ENCODE data around the gene GDF2. TPM values are rescaled to one million over a fixed set of nuclear protein-coding genes. Genes with fewer than 3 reads are reported as not detected.

The GDF2 gene
- polyA plus RNA-seq, 1 donor, result not detected

- no CpG with 5 or more reads among the region's 8 CpGs for WGBS (ENCODE audit: insufficient coverage, low lambda C conversion rate)
- Histone ChIP-seq H3K4me3 (ENCODE audit: low read length) (no peak overlapping the region), H3K4me1 (ENCODE audit: control insufficient read depth, insufficient read depth, low read length) (no peaks in the 10 kb centered on the region), H3K36me3 (ENCODE audit: control insufficient read depth, insufficient read depth, low read length) (no peaks in the 10 kb centered on the region), H3K27me3 (ENCODE audit: control insufficient read depth, insufficient read depth, low read length) (peaks cover 29% of the 10 kb centered on the region), H3K27ac (ENCODE audit: low read length) (no peak overlapping the region), H3K9me3 (ENCODE audit: control insufficient read depth, low read depth, low read length) (no peaks in the 10 kb centered on the region)
- DNase-seq, result no peak
Measured at GRCh38 chr10:47321521-47322195, 596 bp upstream of the GDF2 start.

GRCh38 chr10:47323087-47323486, 833 bp downstream of the GDF2 start:
- WGBS (ENCODE audit: insufficient coverage, low lambda C conversion rate), result 80% methylated on average over 1 of the region's 1 CpG
- DNase-seq, result no peak
- no peak overlapping the region for H3K27ac ChIP-seq (ENCODE audit: low read length)
- no peaks in the 10 kb centered on the region for H3K36me3 ChIP-seq (ENCODE audit: control insufficient read depth, insufficient read depth, low read length)
- H3K4me1 ChIP-seq (ENCODE audit: control insufficient read depth, insufficient read depth, low read length), result no peaks in the 10 kb centered on the region
- no peaks in the 10 kb centered on the region for H3K9me3 ChIP-seq (ENCODE audit: control insufficient read depth, low read depth, low read length)
- H3K27me3 ChIP-seq (ENCODE audit: control insufficient read depth, insufficient read depth, low read length), result peaks cover 27% of the 10 kb centered on the region
- no peak overlapping the region for H3K4me3 ChIP-seq (ENCODE audit: low read length)

DNA sequence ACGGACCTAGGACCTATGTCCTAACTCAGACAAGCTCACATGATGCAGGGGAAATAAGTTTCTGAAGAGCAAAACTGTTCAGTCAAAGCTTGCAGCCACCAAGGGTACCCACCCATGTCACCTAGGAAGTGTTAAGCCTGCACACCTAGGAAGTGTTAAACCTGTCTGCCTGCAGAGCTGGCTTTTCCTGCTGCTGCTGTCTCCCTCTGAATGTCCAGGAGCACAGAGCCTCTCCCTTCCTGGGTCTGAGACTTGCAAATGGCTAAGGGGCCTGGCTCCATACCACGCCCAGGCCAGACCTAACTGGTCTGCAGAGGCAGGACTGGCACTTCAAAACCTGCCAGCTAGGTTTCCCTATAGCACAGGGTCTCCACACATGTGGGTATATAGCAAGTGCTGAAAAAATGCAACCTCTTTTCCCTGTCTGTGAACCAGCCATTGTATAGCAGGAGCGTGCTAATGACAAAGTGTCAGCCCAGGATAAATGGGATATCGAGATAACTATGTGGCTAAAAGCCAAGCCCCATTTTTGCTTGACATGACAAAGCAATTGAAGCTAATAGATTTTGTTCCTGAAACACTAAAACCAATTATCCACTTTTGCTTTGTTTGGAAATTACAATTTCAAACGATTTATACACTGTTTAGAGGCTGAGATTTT, 1.5 kb downstream of the GDF2 start:
- no peaks in the 10 kb centered on the region for H3K9me3 ChIP-seq (ENCODE audit: control insufficient read depth, low read depth, low read length)
- H3K27ac ChIP-seq (ENCODE audit: low read length), result no peak overlapping the region
- peaks cover 27% of the 10 kb centered on the region for H3K27me3 ChIP-seq (ENCODE audit: control insufficient read depth, insufficient read depth, low read length)
- 73% methylated on average over 2 of the region's 5 CpGs for WGBS (ENCODE audit: insufficient coverage, low lambda C conversion rate)
- no peak for DNase-seq
- H3K36me3 ChIP-seq (ENCODE audit: control insufficient read depth, insufficient read depth, low read length), result no peaks in the 10 kb centered on the region
- no peaks in the 10 kb centered on the region for H3K4me1 ChIP-seq (ENCODE audit: control insufficient read depth, insufficient read depth, low read length)
- no peak overlapping the region for H3K4me3 ChIP-seq (ENCODE audit: low read length)

DNA sequence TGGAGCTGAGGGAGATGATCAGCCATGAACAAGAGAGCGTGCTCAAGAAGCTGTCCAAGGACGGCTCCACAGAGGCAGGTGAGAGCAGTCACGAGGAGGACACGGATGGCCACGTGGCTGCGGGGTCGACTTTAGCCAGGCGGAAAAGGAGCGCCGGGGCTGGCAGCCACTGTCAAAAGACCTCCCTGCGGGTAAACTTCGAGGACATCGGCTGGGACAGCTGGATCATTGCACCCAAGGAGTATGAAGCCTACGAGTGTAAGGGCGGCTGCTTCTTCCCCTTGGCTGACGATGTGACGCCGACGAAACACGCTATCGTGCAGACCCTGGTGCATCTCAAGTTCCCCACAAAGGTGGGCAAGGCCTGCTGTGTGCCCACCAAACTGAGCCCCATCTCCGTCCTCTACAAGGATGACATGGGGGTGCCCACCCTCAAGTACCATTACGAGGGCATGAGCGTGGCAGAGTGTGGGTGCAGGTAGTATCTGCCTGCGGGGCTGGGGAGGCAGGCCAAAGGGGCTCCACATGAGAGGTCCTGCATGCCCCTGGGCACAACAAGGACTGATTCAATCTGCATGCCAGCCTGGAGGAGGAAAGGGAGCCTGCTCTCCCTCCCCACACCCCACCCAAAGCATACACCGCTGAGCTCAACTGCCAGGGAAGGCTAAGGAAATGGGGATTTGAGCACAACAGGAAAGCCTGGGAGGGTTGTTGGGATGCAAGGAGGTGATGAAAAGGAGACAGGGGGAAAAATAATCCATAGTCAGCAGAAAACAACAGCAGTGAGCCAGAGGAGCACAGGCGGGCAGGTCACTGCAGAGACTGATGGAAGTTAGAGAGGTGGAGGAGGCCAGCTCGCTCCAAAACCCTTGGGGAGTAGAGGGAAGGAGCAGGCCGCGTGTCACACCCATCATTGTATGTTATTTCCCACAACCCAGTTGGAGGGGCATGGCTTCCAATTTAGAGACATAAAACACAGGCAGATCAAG, 3.3 kb downstream of the GDF2 start:
- H3K27ac ChIP-seq (ENCODE audit: low read length), result no peak overlapping the region
- no peaks in the 10 kb centered on the region for H3K9me3 ChIP-seq (ENCODE audit: control insufficient read depth, low read depth, low read length)
- no peak overlapping the region for H3K4me3 ChIP-seq (ENCODE audit: low read length)
- no peaks in the 10 kb centered on the region for H3K36me3 ChIP-seq (ENCODE audit: control insufficient read depth, insufficient read depth, low read length)
- H3K4me1 ChIP-seq (ENCODE audit: control insufficient read depth, insufficient read depth, low read length), result peaks cover 5% of the 10 kb centered on the region
- DNase-seq, result no peak
- WGBS (ENCODE audit: insufficient coverage, low lambda C conversion rate), result no CpG with 5 or more reads among the region's 30 CpGs
- peaks cover 27% of the 10 kb centered on the region for H3K27me3 ChIP-seq (ENCODE audit: control insufficient read depth, insufficient read depth, low read length)

- no peaks in the 10 kb centered on the region for H3K9me3 ChIP-seq (ENCODE audit: control insufficient read depth, low read depth, low read length)
- H3K27ac ChIP-seq (ENCODE audit: low read length), result no peak overlapping the region
- H3K4me3 ChIP-seq (ENCODE audit: low read length), result no peak overlapping the region
- H3K4me1 ChIP-seq (ENCODE audit: control insufficient read depth, insufficient read depth, low read length), result peaks cover 8% of the 10 kb centered on the region
- peaks cover 20% of the 10 kb centered on the region for H3K27me3 ChIP-seq (ENCODE audit: control insufficient read depth, insufficient read depth, low read length)
- H3K36me3 ChIP-seq (ENCODE audit: control insufficient read depth, insufficient read depth, low read length), result no peaks in the 10 kb centered on the region
- no CpG with 5 or more reads among the region's 5 CpGs for WGBS (ENCODE audit: insufficient coverage, low lambda C conversion rate)
- DNase-seq, result no peak
Measured at GRCh38 chr10:47326306-47326926, 4.2 kb downstream of the GDF2 start.

- H3K27me3 ChIP-seq (ENCODE audit: control insufficient read depth, insufficient read depth, low read length), result peaks cover 15% of the 10 kb centered on the region
- no peak overlapping the region for H3K4me3 ChIP-seq (ENCODE audit: low read length)
- H3K36me3 ChIP-seq (ENCODE audit: control insufficient read depth, insufficient read depth, low read length), result no peaks in the 10 kb centered on the region
- WGBS (ENCODE audit: insufficient coverage, low lambda C conversion rate), result no CpG with 5 or more reads among the region's 11 CpGs
- DNase-seq, result peak in 1 of 2 donors; percentile 15
- H3K9me3 ChIP-seq (ENCODE audit: control insufficient read depth, low read depth, low read length), result no peaks in the 10 kb centered on the region
- H3K4me1 ChIP-seq (ENCODE audit: control insufficient read depth, insufficient read depth, low read length), result peaks cover 8% of the 10 kb centered on the region
- no peak overlapping the region for H3K27ac ChIP-seq (ENCODE audit: low read length)
Measured at GRCh38 chr10:47326927-47327330, 4.7 kb downstream of the GDF2 start.

- no peaks in the 10 kb centered on the region for H3K36me3 ChIP-seq (ENCODE audit: control insufficient read depth, insufficient read depth, low read length)
- peaks cover 8% of the 10 kb centered on the region for H3K4me1 ChIP-seq (ENCODE audit: control insufficient read depth, insufficient read depth, low read length)
- H3K27ac ChIP-seq (ENCODE audit: low read length), result no peak overlapping the region
- no peaks in the 10 kb centered on the region for H3K9me3 ChIP-seq (ENCODE audit: control insufficient read depth, low read depth, low read length)
- H3K27me3 ChIP-seq (ENCODE audit: control insufficient read depth, insufficient read depth, low read length), result no peaks in the 10 kb centered on the region
- no peak overlapping the region for H3K4me3 ChIP-seq (ENCODE audit: low read length)
- DNase-seq, result no peak
- no CpG with 5 or more reads among the region's 4 CpGs for WGBS (ENCODE audit: insufficient coverage, low lambda C conversion rate)
Measured at GRCh38 chr10:47329855-47330254, 7.6 kb downstream of the GDF2 start.

DNA sequence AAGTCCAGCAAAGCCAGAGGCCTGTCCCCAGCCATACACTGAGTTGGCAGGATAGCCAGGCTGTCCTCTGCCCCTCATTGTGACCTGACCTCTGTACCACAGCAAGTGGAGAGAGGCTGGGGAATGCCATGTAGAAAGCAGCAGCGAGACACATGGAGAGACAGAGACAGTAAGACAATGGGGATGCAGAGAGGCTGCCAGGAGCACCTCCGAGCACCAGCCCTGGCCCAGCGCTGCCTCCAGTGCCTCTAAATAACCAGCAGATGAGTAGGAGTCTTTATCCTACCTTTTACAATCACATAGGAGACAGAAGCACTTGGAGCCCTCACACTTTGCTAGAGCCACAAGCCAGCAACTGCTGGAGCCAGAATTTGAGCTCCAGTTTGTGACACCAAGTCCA, 8.1 kb downstream of the GDF2 start:
- Histone ChIP-seq H3K27ac (ENCODE audit: low read length) (no peak overlapping the region), H3K4me3 (ENCODE audit: low read length) (no peak overlapping the region), H3K36me3 (ENCODE audit: control insufficient read depth, insufficient read depth, low read length) (no peaks in the 10 kb centered on the region), H3K4me1 (ENCODE audit: control insufficient read depth, insufficient read depth, low read length) (peaks cover 8% of the 10 kb centered on the region), H3K9me3 (ENCODE audit: control insufficient read depth, low read depth, low read length) (no peaks in the 10 kb centered on the region), H3K27me3 (ENCODE audit: control insufficient read depth, insufficient read depth, low read length) (no peaks in the 10 kb centered on the region)
- DNase-seq, result no peak
- no CpG with 5 or more reads among the region's 3 CpGs for WGBS (ENCODE audit: insufficient coverage, low lambda C conversion rate)

DNA sequence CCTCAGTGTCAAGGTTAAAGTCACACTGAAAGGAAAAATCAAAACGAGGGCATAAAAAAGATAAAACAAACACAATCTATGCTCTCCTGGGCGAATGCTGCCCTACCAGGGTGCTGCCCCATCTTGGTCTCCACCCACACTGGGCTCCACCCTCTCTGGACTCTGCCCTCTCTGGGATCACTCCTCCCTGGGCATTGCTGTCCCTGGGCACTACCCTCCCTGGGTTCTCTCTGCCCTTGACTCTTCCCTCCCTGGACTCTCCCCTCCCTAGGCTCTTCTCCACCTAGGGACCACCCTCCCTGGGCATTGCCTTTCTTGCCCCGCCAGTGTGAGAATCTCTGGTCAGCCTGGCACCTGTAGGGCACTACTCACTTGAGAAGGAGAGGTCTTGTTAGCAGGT, 8.6 kb downstream of the GDF2 start:
- DNase-seq, result peak; percentile 36 to 72
- Histone ChIP-seq H3K27ac (ENCODE audit: low read length) (no peak overlapping the region), H3K27me3 (ENCODE audit: control insufficient read depth, insufficient read depth, low read length) (no peaks in the 10 kb centered on the region), H3K36me3 (ENCODE audit: control insufficient read depth, insufficient read depth, low read length) (no peaks in the 10 kb centered on the region), H3K4me3 (ENCODE audit: low read length) (no peak overlapping the region), H3K9me3 (ENCODE audit: control insufficient read depth, low read depth, low read length) (no peaks in the 10 kb centered on the region), H3K4me1 (ENCODE audit: control insufficient read depth, insufficient read depth, low read length) (peaks cover 8% of the 10 kb centered on the region)
- WGBS (ENCODE audit: insufficient coverage, low lambda C conversion rate), result no CpG with 5 or more reads among the region's 3 CpGs

DNA sequence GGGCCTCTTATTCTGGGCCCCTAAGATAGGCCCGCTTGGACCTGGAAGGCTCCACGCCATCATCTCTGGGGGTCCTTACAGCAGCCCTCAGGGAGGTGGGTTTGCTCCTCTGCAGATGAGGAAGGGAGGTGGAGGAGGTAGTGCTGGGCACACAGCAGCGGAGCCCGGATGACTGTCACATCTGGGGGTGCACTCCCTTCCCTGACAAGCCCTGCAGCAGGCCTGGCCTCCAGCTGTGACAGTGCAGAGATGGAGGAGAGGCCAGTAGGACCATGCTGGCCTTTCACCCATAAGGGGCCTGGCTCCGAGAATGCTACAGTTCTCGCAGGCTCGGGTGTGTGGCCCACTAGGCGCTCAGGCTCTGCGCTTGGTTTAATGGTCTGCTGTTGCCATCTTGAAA, 9.2 kb downstream of the GDF2 start:
- no peak for DNase-seq
- H3K36me3 ChIP-seq (ENCODE audit: control insufficient read depth, insufficient read depth, low read length), result no peaks in the 10 kb centered on the region
- H3K4me3 ChIP-seq (ENCODE audit: low read length), result no peak overlapping the region
- H3K27ac ChIP-seq (ENCODE audit: low read length), result no peak overlapping the region
- WGBS (ENCODE audit: insufficient coverage, low lambda C conversion rate), result no CpG with 5 or more reads among the region's 9 CpGs
- no peaks in the 10 kb centered on the region for H3K9me3 ChIP-seq (ENCODE audit: control insufficient read depth, low read depth, low read length)
- peaks cover 8% of the 10 kb centered on the region for H3K4me1 ChIP-seq (ENCODE audit: control insufficient read depth, insufficient read depth, low read length)
- H3K27me3 ChIP-seq (ENCODE audit: control insufficient read depth, insufficient read depth, low read length), result no peaks in the 10 kb centered on the region
